ENCODE measurements around the gene KIF7. TPM values are rescaled to one million over a fixed set of nuclear protein-coding genes. Genes with fewer than 3 reads are reported as not detected.

KIF7 gene
- total RNA-seq, 1 donor from 2014 or later = 5.4 TPM

GRCh38 chr15:89640245-89640644, 15.0 kb downstream of the KIF7 start:
- H3K4me3 ChIP-seq (ENCODE audit: low read depth, low read length) = no peak overlapping the region
- no peak for TF ChIP-seq CTCF (conservative IDR thresholded peaks at IDR 0.05; ENCODE audit: low read depth, low read length)
- DNase-seq (ENCODE audit: low read depth) = no peak

- DNase-seq (ENCODE audit: low read depth) = no peak
- no peak overlapping the region for H3K4me3 ChIP-seq (ENCODE audit: low read depth, low read length)
- TF ChIP-seq CTCF (conservative IDR thresholded peaks at IDR 0.05; ENCODE audit: low read depth, low read length) = no peak
Observed at GRCh38 chr15:89633585-89633984, 21.7 kb downstream of the KIF7 start.

- no peak overlapping the region for H3K4me3 ChIP-seq (ENCODE audit: low read depth, low read length)
- TF ChIP-seq CTCF (conservative IDR thresholded peaks at IDR 0.05; ENCODE audit: low read depth, low read length) = no peak
- no peak for DNase-seq (ENCODE audit: low read depth)
Observed at GRCh38 chr15:89632563-89633430, 22.5 kb downstream of the KIF7 start.

- no peak overlapping the region for H3K4me3 ChIP-seq (ENCODE audit: low read depth, low read length)
- no peak for TF ChIP-seq CTCF (conservative IDR thresholded peaks at IDR 0.05; ENCODE audit: low read depth, low read length)
- DNase-seq (ENCODE audit: low read depth) = no peak
Observed at GRCh38 chr15:89631902-89632264, 23.4 kb downstream of the KIF7 start.

GRCh38 chr15:89630974-89631901, 24.0 kb downstream of the KIF7 start:
- H3K4me3 ChIP-seq (ENCODE audit: low read depth, low read length) = no peak overlapping the region
- no peak for DNase-seq (ENCODE audit: low read depth)
- no peak for TF ChIP-seq CTCF (conservative IDR thresholded peaks at IDR 0.05; ENCODE audit: low read depth, low read length)

- no peak overlapping the region for H3K4me3 ChIP-seq (ENCODE audit: low read depth, low read length)
- no peak for DNase-seq (ENCODE audit: low read depth)
- TF ChIP-seq CTCF (conservative IDR thresholded peaks at IDR 0.05; ENCODE audit: low read depth, low read length) = no peak
Observed at GRCh38 chr15:89630260-89630659, 25.0 kb downstream of the KIF7 start.

Measured in epithelial cell of proximal tubule (primary cell).